Measurements from ENCODE around the gene DHX40. TPM values are rescaled to one million over a fixed set of nuclear protein-coding genes. Genes with fewer than 3 reads are reported as not detected.

DHX40 gene
- total RNA-seq, 1 experiment from 2014 or later, result 23.3 TPM

GRCh38 chr17:59637611-59638310, 72.4 kb downstream of the DHX40 start:
- no TSS peak for BruUV-seq (replicated peaks)
- Mint-ChIP-seq H3K4me1 (ENCODE audit: insufficient read depth, unreplicated experiment) (peaks cover 13% of the 10 kb centered on the region), H3K9me3 (ENCODE audit: unreplicated experiment) (no peaks in the 10 kb centered on the region), H3K27ac (ENCODE audit: low read depth, unreplicated experiment) (no peak overlapping the region), H3K27me3 (ENCODE audit: insufficient read depth, unreplicated experiment) (no peaks in the 10 kb centered on the region), H3K4me3 (ENCODE audit: unreplicated experiment) (no peak overlapping the region), H3K36me3 (ENCODE audit: insufficient read depth, unreplicated experiment) (peaks cover 46% of the 10 kb centered on the region)
- no peak for DNase-seq (ENCODE audit: unreplicated experiment)
- TF ChIP-seq CTCF (IDR thresholded peaks at IDR 0.05; ENCODE audit: unreplicated experiment), result no peak
- CTCF ChIA-PET, result interaction anchor here (0.9 to 1.2 kb wide), 3 partner anchors 9 to 18 kb away, joined by 3 to 4 read pairs (median 3); partner anchors contain the start of gene CLTC
- intact Hi-C loops (cut with micrococcal nuclease), result no loop called here
- POLR2A ChIA-PET, result interaction anchor here (0.6 to 7.5 kb wide), 3 partner anchors 13 to 202 kb away, joined by 4 to 91 read pairs (median 4); partner anchors contain the start of gene CLTC

DNA sequence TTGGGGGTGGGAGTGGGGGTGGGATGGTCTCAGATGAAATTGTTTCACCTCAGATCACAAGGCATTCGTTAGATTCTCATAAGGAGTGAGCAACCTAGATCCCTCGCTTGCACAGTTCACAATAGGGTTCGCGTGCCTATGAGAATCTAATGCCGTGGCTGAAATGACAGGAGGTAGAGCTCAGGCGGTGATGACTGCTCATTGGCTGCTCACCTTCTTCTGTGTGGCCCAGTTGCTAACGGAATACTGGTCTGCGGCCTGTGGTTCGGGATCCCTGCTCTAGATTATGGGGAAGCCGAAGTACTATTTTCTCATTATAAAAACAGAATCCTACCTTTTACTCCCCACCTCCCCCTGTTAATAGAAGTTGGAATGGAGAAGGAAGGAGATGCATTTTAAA, 73.1 kb downstream of the DHX40 start:
- DNase-seq (ENCODE audit: unreplicated experiment), result no peak
- Mint-ChIP-seq H3K9me3 (ENCODE audit: unreplicated experiment) (no peaks in the 10 kb centered on the region), H3K27ac (ENCODE audit: low read depth, unreplicated experiment) (no peak overlapping the region), H3K4me3 (ENCODE audit: unreplicated experiment) (no peak overlapping the region), H3K27me3 (ENCODE audit: insufficient read depth, unreplicated experiment) (no peaks in the 10 kb centered on the region), H3K36me3 (ENCODE audit: insufficient read depth, unreplicated experiment) (peaks cover 44% of the 10 kb centered on the region), H3K4me1 (ENCODE audit: insufficient read depth, unreplicated experiment) (peaks cover 21% of the 10 kb centered on the region)
- CTCF ChIA-PET, result interaction anchor here (0.5 to 0.9 kb wide), 2 partner anchors 19 to 200 kb away, joined by 3 to 4 read pairs; partner anchors contain the start of gene CLTC
- POLR2A ChIA-PET, result interaction anchor here (1.1 to 7.5 kb wide), 2 partner anchors 12 to 18 kb away, joined by 4 to 91 read pairs; partner anchors contain the start of gene CLTC
- intact Hi-C loops (cut with micrococcal nuclease), result no loop called here
- BruUV-seq (replicated peaks), result no TSS peak
- TF ChIP-seq CTCF (IDR thresholded peaks at IDR 0.05; ENCODE audit: unreplicated experiment), result no peak

DNA sequence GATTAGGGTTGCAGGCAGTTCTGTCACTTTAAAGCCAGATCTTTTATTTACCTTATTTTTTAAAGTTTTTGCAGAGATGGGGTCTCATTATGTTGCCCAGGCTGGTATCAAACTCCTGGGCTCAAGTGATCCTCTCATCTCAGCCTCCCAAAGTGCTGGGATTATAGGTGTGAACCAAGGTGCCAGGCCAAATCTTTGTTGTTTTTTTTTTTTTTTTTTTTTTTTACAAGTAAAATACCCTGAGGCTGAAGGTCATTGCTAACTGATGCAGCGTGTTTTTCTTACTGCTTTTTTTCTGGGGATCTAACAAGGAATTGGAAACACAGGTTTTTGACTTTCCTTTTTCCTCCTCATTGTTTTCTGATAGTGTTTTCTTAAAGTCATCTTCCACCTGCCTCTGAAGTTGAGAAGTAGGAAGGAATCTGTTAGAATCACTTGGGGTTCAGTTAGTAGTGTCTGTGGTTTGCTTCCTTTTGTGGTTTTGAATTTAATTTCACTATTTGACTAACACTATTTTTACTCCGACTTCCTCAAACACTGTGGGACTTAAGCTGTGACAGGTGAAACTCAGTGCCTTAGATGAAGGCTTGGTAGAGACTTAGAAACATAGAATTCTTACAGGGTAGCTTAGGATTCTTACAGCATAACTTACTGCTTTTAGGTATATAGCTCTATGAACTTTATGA, 76.5 kb downstream of the DHX40 start:
- H3K27me3 Mint-ChIP-seq (ENCODE audit: insufficient read depth, unreplicated experiment), result no peaks in the 10 kb centered on the region
- intact Hi-C loops (cut with micrococcal nuclease), result no loop called here
- peak overlapping the region; percentile 76 for H3K27ac Mint-ChIP-seq (ENCODE audit: low read depth, unreplicated experiment)
- TF ChIP-seq CTCF (IDR thresholded peaks at IDR 0.05; ENCODE audit: unreplicated experiment), result no peak
- POLR2A ChIA-PET, result interaction anchor here (0.6 to 3.1 kb wide), 5 partner anchors 10 to 66 kb away, joined by 3 to 27 read pairs (median 3); partner anchors contain the start of gene CLTC
- H3K36me3 Mint-ChIP-seq (ENCODE audit: insufficient read depth, unreplicated experiment), result peaks cover 67% of the 10 kb centered on the region
- H3K9me3 Mint-ChIP-seq (ENCODE audit: unreplicated experiment), result no peaks in the 10 kb centered on the region
- H3K4me1 Mint-ChIP-seq (ENCODE audit: insufficient read depth, unreplicated experiment), result peaks cover 24% of the 10 kb centered on the region
- H3K4me3 Mint-ChIP-seq (ENCODE audit: unreplicated experiment), result no peak overlapping the region
- BruUV-seq (replicated peaks), result no TSS peak
- no peak for DNase-seq (ENCODE audit: unreplicated experiment)
- CTCF ChIA-PET, result no interaction called here

- peaks cover 24% of the 10 kb centered on the region for H3K4me1 Mint-ChIP-seq (ENCODE audit: insufficient read depth, unreplicated experiment)
- TF ChIP-seq CTCF (IDR thresholded peaks at IDR 0.05; ENCODE audit: unreplicated experiment), result no peak
- H3K9me3 Mint-ChIP-seq (ENCODE audit: unreplicated experiment), result no peaks in the 10 kb centered on the region
- no TSS peak for BruUV-seq (replicated peaks)
- POLR2A ChIA-PET, result interaction anchor here (1.0 to 3.1 kb wide), 5 partner anchors 11 to 65 kb away, joined by 3 to 27 read pairs (median 6); partner anchors contain the start of genes CLTC, PTRH2 and VMP1
- no peak for DNase-seq (ENCODE audit: unreplicated experiment)
- H3K27ac Mint-ChIP-seq (ENCODE audit: low read depth, unreplicated experiment), result peak overlapping the region; percentile 76
- no peaks in the 10 kb centered on the region for H3K27me3 Mint-ChIP-seq (ENCODE audit: insufficient read depth, unreplicated experiment)
- peaks cover 71% of the 10 kb centered on the region for H3K36me3 Mint-ChIP-seq (ENCODE audit: insufficient read depth, unreplicated experiment)
- no peak overlapping the region for H3K4me3 Mint-ChIP-seq (ENCODE audit: unreplicated experiment)
- intact Hi-C loops (cut with micrococcal nuclease), result no loop called here
- CTCF ChIA-PET, result no interaction called here
Measured at GRCh38 chr17:59642565-59642964, 77.2 kb downstream of the DHX40 start.

Measured in MCF 10A (cell line).